Mesenteric fat pad (tissue), 1 donor: ENCODE measurements around the gene OR5K3. TPM values are rescaled to one million over a fixed set of nuclear protein-coding genes. Genes with fewer than 3 reads are reported as not detected.
"Not testable (repeated sequence)": the region's sequence is repeated elsewhere in the genome, so short reads cannot be mapped to it uniquely, and the experiment has no call there.

Experiments used
- DNase-seq: peaks from one replicate; pipeline ENCODE4 v3.0.0-alpha.2; 2020; ENCODE audit warnings: low spot score
- long read RNA-seq: library from polyadenylated mRNA; unstranded; transcript quantifications from one replicate; pipeline ENCODE4 v2.0.0, GENCODE V29; 2020
- total RNA-seq: library from RNA; stranded (reverse); fragmentation: NEBNext Ultra II Directional; extraction: Animal tissue kit (Norgen Biotek cat#: 25700); gene quantifications from one replicate; pipeline ENCODE4 v1.2.1, GENCODE V29; 2021
- donor health status: DM: yes; HTN: yes; CAD: no.

OR5K3 gene
- not detected for total RNA-seq
- long read RNA-seq = 0 reads

DNA sequence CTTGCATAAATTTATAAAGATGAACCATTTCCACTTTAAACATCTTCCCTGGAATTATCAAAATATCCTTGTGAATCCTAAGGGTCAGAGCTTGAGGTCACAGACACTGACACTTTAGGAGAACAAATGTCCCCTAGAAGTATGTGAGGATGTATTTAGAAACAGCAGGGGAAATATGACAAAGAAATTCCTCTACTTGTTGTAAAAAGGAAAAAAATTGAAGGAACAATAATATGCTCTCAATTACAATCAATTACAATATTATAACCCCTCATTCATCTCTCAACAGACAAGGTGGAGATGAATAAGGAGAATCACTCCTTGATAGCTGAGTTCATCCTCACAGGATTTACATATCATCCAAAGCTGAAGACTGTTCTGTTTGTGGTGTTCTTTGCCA lies at the start of gene OR5K3:
Gene OR5K3 (plus strand): TSS at position 301 of the 400 bp plus-strand sequence. CDS start 0 bp downstream, at position 301.
- DNase-seq = no peak

DNA sequence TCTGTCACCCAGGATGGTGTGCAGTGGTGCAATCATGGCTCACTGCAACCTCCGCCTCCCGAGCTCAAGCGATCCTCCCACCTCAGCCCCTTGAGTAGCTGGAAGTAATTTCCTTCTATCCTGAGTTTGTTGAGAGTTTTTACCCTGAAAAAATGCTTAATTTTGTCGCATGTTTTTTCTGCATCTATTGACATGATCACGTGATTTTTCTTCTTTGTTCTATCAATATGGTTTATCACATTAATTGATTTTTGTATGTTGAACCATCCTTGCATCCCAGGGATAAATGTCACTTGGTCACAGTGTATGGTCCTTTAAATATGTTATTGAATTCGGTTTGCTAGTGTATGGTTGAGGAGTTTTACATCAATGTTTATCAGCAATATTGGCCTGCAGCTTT lies 48.7 kb upstream of the OR5K3 start:
- DNase-seq = no peak

DNA sequence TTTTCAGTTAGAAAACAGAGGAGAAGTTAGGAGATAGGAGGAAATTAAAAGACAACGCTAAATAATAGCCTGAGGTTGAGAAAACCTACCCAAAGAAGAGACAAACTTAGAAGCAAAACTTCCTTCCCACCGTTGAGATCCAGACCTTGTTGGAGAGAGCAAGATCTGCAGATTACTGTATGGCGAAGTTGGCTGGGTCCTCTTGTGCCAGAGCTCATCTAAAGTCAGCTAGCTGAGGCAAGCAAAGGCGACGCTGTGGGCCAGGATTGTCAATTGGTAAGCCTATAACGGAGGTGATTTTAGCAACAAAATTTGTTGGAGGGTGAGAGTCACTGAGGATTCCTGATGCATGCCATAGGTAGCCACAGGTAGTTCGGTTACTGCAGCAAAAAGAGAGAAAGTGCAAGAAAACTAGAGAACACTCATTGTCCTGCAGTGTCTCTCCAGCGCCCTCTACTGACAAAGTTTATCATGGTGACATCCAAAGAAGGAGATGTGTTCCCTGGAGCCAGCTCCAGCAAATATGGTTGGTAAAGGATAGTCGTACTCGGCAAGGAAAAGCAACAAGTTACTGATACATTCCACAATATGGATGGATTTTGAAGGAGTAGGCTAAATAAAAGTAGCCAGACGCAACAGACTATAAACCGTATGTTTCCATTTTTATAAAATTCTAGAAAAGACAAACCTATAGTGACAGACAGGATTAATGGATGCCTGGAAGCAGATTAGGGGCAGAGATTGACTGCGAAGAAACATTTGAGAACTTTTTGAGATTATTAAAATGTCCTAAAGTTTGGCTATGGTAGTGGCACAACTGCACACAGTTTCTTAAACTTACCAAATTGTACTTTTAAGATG lies 46.6 kb upstream of the OR5K3 start:
- no peak for DNase-seq

DNA sequence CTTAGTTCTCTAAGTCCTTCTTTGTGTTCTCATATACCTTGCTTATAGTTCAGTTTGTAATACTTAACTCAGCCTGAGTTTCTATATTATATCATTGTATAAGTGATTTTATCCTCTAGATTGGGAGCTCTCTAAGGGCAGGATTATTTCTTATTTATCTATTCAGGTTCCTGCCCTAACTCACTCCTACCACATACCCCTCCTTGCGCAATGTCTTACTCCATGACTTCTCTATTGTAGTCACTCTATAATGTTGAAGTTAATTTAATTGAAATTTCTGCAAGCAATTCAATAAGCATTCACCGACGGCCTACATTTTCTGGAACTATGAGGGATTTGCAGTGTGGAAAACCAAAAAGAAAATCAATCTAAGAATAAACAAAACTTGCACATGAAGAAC lies 40.4 kb upstream of the OR5K3 start:
- DNase-seq = no peak

DNA sequence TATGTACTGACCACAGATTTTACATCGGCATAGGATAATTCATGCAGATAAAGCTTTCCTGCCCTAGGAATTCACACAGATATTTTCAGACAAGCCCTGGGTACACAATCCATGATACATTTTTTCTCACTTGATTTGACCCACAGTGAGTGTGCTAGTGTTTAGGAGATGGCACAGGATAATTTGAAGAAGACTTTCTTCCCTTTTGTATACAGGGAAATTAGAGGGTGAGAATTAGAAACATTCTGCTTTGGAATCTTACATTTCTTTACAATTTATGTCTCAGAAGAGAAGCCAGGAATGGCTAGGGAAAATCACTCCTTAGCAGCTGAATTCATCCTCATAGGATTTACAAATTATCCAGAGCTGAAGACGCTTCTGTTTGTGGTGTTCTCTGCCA lies 36.9 kb upstream of the OR5K3 start, which contains the start of gene OR5K4:
Gene OR5K4 (plus strand): TSS at position 301 of the 400 bp plus-strand sequence. CDS start 0 bp downstream, at position 301.
- DNase-seq = no peak

DNA sequence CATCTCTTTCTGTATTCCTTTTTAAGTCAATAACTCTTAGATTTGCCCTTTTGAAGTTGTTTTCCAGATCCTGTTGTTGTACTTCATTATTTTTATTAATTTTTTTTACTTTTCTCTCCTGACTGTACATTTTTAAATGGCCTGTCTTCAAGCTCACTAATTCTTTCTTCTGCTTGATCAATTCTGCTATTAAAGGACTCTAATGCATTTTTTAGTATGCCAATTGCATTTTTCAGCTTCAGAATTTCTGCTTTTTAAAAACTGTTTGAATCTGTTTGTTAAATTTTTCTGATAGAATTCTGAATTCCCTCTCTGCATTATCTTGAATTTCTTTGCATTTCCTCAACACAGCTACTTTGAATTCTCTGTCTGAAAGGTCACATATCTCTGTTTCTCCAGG lies 31.2 kb upstream of the OR5K3 start:
- DNase-seq = no peak

DNA sequence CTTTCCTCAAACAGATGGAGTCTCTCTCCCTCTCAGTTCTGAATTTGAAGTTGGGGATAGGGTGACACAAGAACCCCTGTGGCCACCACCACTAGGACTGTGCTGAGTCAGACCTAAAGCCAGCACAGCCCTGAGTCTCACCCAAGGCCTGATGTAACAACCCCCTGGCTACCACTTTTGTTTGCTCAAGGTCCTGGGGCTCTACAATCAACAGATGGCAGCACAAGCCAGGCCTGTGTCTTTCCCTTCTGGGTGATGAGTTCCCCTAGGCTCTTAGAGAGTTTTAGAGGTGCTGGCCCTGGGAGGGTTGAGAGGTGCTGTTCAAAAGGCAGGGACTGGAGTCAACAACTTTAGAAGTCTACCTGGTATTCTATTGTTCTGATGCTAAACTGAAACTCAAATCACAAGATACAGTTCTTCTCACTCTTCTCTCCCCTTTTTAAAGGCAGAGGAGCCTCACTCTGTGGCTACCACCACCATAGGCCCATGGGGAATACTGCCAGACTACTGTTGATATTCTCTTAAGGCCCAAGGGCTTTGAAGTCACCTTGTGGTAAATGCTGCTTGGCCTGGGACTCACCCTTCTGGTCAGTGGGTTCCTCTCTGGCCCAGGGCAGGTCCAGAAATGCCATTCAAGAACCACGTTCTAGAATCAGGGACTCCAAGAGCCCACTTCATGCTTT lies 30.3 kb upstream of the OR5K3 start:
- DNase-seq = no peak

GRCh38 chr3:98360681-98361080 lies 29.8 kb upstream of the OR5K3 start:
- DNase-seq = no peak

DNA sequence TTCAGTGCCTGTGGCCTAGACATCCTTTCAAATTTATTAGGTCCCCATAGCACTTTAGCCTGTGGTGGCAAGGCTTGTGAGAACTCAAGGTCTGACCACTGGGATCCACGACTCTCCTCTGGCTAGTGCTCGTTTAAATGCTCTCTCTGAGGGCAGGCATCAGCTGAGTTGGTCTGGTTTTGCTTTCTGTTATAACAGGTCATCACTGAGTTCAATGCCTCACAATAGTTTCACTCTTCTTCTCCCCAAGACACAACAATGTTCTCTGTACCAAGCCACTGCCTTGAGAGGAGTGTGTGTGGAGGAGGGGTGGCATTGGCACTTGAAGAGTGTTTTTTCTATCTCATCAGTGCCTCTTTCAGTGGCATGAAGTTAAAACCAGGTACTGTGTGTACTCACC lies 29.2 kb upstream of the OR5K3 start:
- no peak for DNase-seq

GRCh38 chr3:98367464-98368246 lies 22.8 kb upstream of the OR5K3 start:
- DNase-seq = no peak

- DNase-seq = no peak
These were observed 19.3 kb upstream of the OR5K3 start for GRCh38 chr3:98371186-98371585.

DNA sequence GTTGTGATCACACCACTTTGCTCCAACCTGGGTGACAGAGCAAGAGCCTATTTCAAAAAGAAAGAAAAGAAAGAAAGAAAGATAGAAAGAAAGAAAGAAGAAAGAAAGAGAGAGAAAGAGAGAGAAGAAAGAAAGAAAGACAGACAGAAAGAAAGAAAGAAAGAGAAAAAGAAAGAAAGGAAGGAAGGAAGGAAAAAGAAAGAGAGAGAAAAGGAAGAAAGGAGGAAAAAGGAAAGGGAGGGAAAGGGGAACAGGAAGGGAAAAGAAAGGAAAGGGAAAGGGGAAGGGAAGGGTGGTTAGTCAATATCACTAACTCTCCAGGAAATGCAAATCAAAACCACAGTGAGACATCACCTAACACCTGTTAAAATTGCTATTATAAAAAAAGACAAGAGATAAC lies 18.6 kb upstream of the OR5K3 start:
- no peak for DNase-seq

GRCh38 chr3:98372445-98372844 lies 18.0 kb upstream of the OR5K3 start:
- DNase-seq = no peak

DNA sequence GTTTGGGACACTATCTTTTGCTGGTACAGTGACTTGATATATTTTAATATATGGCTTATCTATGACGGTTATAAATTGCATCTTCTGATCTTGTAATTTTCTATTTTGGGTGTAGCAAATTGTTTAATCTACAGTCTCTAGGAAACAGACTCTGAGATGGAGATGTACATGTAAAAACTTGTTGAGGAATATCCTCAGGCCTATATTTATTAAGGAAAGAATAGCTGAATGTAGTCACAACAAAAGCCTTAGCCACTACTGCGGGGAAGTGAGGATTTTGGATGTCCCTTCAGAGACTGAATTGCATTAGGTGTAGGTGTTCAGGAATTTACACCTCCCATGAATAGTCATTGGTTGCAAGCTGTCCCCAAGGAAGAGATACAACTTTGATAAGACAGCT lies 13.8 kb upstream of the OR5K3 start:
- DNase-seq = no peak

DNA sequence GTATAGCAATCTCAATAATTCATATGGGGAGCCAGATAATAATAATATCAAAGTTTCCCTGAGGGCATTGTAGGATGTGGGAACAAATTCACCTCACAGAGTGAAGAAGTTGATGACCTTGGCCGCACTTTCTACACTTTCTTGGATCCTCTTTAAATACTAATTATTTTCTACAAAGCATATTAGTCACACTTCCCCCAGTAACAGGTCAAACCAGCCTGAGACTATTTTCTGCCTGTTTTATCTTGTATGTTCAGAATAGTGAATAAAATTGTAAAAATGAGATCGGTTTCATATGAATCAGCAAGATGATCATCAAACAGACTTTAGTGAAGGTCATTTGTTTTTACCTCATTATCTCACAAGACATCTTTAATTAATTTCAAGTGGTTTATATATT lies 2.3 kb upstream of the OR5K3 start:
- DNase-seq = no peak

DNA sequence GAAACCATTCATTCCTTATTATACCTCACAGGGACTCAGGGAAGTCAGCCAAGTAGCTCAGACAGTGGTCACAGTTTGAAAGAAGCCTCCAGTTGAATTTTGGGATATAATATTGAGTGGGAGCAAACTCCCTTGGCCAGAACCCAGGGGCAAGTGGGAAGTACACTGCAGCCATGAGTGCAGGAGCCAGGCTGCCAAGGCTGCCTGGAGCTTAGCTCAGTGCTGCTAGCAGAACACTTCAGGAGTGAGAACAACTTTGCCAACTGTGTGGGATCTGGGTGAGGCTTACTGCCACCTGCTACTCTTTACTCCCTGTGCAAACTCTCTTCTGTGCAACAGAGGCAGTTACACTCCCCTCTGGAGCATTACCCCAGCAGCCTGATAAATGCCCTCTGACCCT lies 4.6 kb downstream of the OR5K3 start:
- no peak for DNase-seq

DNA sequence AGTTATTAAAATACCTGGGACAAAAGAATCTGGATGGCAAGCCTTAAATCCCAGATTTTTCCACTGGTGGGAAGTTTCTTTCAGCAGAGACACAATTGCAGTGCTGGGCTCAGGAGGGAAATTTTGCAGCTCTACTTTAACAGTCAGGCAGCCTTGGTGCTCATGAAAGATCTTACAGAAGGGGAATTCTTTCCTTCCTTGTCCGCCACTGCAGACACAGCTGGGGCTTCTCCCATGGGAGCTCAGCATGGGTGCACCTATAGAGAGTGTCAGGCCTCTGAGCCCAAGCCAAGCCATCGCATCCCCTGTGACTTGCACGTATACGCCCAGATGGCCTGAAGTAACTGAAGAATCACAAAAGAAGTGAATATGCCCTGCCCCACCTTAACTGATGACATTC lies 6.0 kb downstream of the OR5K3 start:
- not testable (repeated sequence) for DNase-seq

DNA sequence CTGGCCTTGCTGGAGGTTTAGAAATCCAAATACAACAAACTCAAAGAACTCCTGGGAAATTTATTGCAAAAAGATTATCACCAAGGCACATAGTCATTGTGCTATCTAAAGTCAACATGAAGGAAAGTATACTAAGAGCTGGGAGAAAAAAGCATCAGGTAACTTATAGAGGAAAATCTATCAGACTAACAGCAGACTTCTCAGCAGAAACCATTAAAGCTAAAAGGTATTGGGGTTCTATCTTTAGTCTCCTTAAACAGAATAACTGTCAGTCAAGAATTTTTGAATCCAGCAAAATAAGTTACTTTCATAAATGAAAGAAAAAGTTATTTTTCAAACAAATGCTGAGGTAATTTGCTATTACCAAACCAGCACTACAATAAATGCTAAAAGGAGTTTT lies 8.0 kb downstream of the OR5K3 start:
- no peak for DNase-seq

GRCh38 chr3:98402507-98402906 lies 12.0 kb downstream of the OR5K3 start:
- DNase-seq = no peak

GRCh38 chr3:98404010-98404409 lies 13.5 kb downstream of the OR5K3 start:
- no peak for DNase-seq

GRCh38 chr3:98406034-98406433 lies 15.6 kb downstream of the OR5K3 start:
- no peak for DNase-seq

GRCh38 chr3:98432575-98432974 lies 42.1 kb downstream of the OR5K3 start:
- no peak for DNase-seq
